HUES6 (cell line): ENCODE results near the gene IQSEC3.

Experiments
- H3K27ac ChIP-seq: 2 replicates; pipeline ENCODE4 v1.7.0; 2013; ENCODE audit warnings: low read depth, mild to moderate bottlenecking, low read length, inconsistent platforms
- H3K27me3 ChIP-seq: 2 replicates; pipeline ENCODE4 v1.6.1; 2013; ENCODE audit warnings: low read length; ENCODE audit not compliant: control insufficient read depth, insufficient read depth
- H3K36me3 ChIP-seq: 2 replicates; pipeline ENCODE4 v1.6.1; 2013; ENCODE audit warnings: low read length; ENCODE audit not compliant: control insufficient read depth, insufficient read depth
- H3K4me1 ChIP-seq: 2 replicates; pipeline ENCODE4 v1.6.1; 2013; ENCODE audit warnings: low read length; ENCODE audit not compliant: control insufficient read depth, insufficient read depth
- H3K4me3 ChIP-seq: 2 replicates; pipeline ENCODE4 v1.5.1; 2013; ENCODE audit warnings: low read depth, low read length
- H3K9ac ChIP-seq: one replicate; pipeline ENCODE4 v1.6.1; 2013; ENCODE audit warnings: mild to moderate bottlenecking, low read length
- H3K9me3 ChIP-seq: 2 replicates; pipeline ENCODE4 v1.6.1; 2013; ENCODE audit warnings: low read depth, low read length; ENCODE audit not compliant: control insufficient read depth, insufficient read depth

The IQSEC3 gene

GRCh38 chr12:221736-222135 lies 155.2 kb downstream of the IQSEC3 start:
- peaks cover 3% of the 10 kb centered on the region; the same call in 1 of the 2 replicates for H3K27me3 ChIP-seq
- H3K9ac ChIP-seq, result no peak overlapping the region

GRCh38 chr12:223841-224240 lies 157.3 kb downstream of the IQSEC3 start:
- Histone ChIP-seq H3K36me3 (no peaks in the 10 kb centered on the region), H3K9ac (no peak overlapping the region), H3K4me3 (no peak overlapping the region), H3K4me1 (0 out of 2 replicates have a peak, but pooled peaks cover 2% of the 10 kb centered on the region), H3K27ac (no peak overlapping the region), H3K27me3 (no peaks in the 10 kb centered on the region; the same call in 1 of the 2 replicates), H3K9me3 (no peaks in the 10 kb centered on the region)

More at GRCh38 chr12:221736-222135, 155.2 kb downstream of the IQSEC3 start:
- H3K9me3 ChIP-seq, result no peaks in the 10 kb centered on the region
- no peak overlapping the region for H3K4me3 ChIP-seq
- 0 out of 2 replicates have a peak, but pooled peaks cover 2% of the 10 kb centered on the region for H3K4me1 ChIP-seq
- H3K27ac ChIP-seq, result no peak overlapping the region
- no peaks in the 10 kb centered on the region for H3K36me3 ChIP-seq

GRCh38 chr12:224330-224729 lies 157.8 kb downstream of the IQSEC3 start:
- H3K9me3 ChIP-seq, result no peaks in the 10 kb centered on the region
- no peak overlapping the region for H3K4me3 ChIP-seq
- no peaks in the 10 kb centered on the region for H3K36me3 ChIP-seq
- H3K4me1 ChIP-seq, result 0 out of 2 replicates have a peak, but pooled peaks cover 2% of the 10 kb centered on the region
- no peak overlapping the region for H3K27ac ChIP-seq
- H3K27me3 ChIP-seq, result no peaks in the 10 kb centered on the region; the same call in 1 of the 2 replicates
- no peak overlapping the region for H3K9ac ChIP-seq

GRCh38 chr12:225012-225411 lies 158.4 kb downstream of the IQSEC3 start:
- no peak overlapping the region for H3K4me3 ChIP-seq
- no peaks in the 10 kb centered on the region for H3K36me3 ChIP-seq
- H3K4me1 ChIP-seq, result 0 out of 2 replicates have a peak, but pooled peaks cover 2% of the 10 kb centered on the region
- no peaks in the 10 kb centered on the region; the same call in 1 of the 2 replicates for H3K27me3 ChIP-seq
- no peak overlapping the region for H3K27ac ChIP-seq
- H3K9me3 ChIP-seq, result no peaks in the 10 kb centered on the region
- no peak overlapping the region for H3K9ac ChIP-seq

GRCh38 chr12:226401-226800 lies 159.8 kb downstream of the IQSEC3 start:
- no peaks in the 10 kb centered on the region for H3K4me1 ChIP-seq
- H3K9me3 ChIP-seq, result no peaks in the 10 kb centered on the region
- no peak overlapping the region for H3K27ac ChIP-seq
- H3K9ac ChIP-seq, result no peak overlapping the region
- no peaks in the 10 kb centered on the region; the same call in 1 of the 2 replicates for H3K27me3 ChIP-seq
- H3K4me3 ChIP-seq, result no peak overlapping the region
- H3K36me3 ChIP-seq, result no peaks in the 10 kb centered on the region

GRCh38 chr12:227286-227915 lies 160.8 kb downstream of the IQSEC3 start:
- Histone ChIP-seq H3K36me3 (no peaks in the 10 kb centered on the region), H3K4me3 (no peak overlapping the region), H3K27me3 (no peaks in the 10 kb centered on the region; the same call in 1 of the 2 replicates), H3K9ac (no peak overlapping the region), H3K9me3 (no peaks in the 10 kb centered on the region), H3K4me1 (no peaks in the 10 kb centered on the region), H3K27ac (no peak overlapping the region)
